Lower leg skin (tissue), 3 donors: ENCODE data around the gene TANGO6.

Source experiments
- POLR2A ChIP-seq, 2 donors: fragments of 450-650 bp; IDR thresholded peaks; one replicate each; pipeline ENCODE4 v1.6.1; 2016 to 2017; ENCODE audit warnings: antibody characterized with exemption in 2 of 2, mild to moderate bottlenecking in 1 of 2, moderate library complexity in 1 of 2
- TF ChIP-seq, protein P1 (sequence below), 3 donors: fragments of 450-650 bp; IDR thresholded peaks; one replicate each; pipeline ENCODE4 v1.5.1; 2016; ENCODE audit warnings: antibody characterized with exemption in 3 of 3, mild to moderate bottlenecking in 3 of 3, moderate library complexity in 2 of 3

DNA sequence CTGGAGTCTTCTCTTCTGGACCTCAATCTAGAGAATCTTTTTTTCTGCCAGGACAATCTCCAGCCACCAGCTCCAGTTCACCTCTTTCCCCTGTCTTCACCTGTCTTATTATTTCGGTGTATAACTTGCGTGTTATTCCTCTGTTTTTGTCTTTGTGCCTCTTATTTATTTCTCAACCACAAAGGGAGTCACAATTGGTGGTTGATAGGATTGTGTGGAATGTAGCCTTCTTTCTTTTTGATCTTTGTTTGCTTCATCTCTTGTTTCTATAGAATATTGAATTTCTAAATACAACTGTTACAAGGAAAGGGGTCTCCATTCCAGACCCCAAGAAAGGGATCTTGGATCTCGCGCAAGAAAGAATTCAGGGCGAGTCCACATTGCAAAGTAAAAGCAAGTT, 226.2 kb downstream of the TANGO6 start:
- TF ChIP-seq, protein P1, sequence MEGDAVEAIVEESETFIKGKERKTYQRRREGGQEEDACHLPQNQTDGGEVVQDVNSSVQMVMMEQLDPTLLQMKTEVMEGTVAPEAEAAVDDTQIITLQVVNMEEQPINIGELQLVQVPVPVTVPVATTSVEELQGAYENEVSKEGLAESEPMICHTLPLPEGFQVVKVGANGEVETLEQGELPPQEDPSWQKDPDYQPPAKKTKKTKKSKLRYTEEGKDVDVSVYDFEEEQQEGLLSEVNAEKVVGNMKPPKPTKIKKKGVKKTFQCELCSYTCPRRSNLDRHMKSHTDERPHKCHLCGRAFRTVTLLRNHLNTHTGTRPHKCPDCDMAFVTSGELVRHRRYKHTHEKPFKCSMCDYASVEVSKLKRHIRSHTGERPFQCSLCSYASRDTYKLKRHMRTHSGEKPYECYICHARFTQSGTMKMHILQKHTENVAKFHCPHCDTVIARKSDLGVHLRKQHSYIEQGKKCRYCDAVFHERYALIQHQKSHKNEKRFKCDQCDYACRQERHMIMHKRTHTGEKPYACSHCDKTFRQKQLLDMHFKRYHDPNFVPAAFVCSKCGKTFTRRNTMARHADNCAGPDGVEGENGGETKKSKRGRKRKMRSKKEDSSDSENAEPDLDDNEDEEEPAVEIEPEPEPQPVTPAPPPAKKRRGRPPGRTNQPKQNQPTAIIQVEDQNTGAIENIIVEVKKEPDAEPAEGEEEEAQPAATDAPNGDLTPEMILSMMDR (IDR thresholded peaks at IDR 0.05): no peak
- TF ChIP-seq POLR2A (IDR thresholded peaks at IDR 0.05): no peak
